Neural crest cell (in vitro differentiated cells): Measurements from ENCODE around the gene THNSL1. TPM values are rescaled to one million over a fixed set of nuclear protein-coding genes. Genes with fewer than 3 reads are reported as not detected.
A peak's percentile ranks its signal among the peaks of the same experiment; 100 is the strongest.

Experiments used
- DNase-seq: peaks from one replicate; pipeline ENCODE4 v3.0.0; 2021; ENCODE audit warnings: low read depth, mixed read lengths, low spot score
- H3K27ac Mint-ChIP-seq: one replicate; pipeline ENCODE4 v1.8.0; 2021; ENCODE audit warnings: mild to moderate bottlenecking, mixed read lengths; ENCODE audit not compliant: unreplicated experiment
- H3K27me3 Mint-ChIP-seq: 2 replicates; pipeline ENCODE4 v1.8.0; 2021; ENCODE audit warnings: low read depth, mild to moderate bottlenecking, mixed read lengths
- H3K36me3 Mint-ChIP-seq: 2 replicates; pipeline ENCODE4 v1.8.0; 2021; ENCODE audit warnings: low read depth, mild to moderate bottlenecking, mixed read lengths
- H3K4me1 Mint-ChIP-seq: 2 replicates; pipeline ENCODE4 v1.8.0; 2021; ENCODE audit warnings: mixed read lengths
- H3K4me3 Mint-ChIP-seq: one replicate; pipeline ENCODE4 v1.8.0; 2021; ENCODE audit warnings: mild to moderate bottlenecking, mixed read lengths
- H3K9me3 Mint-ChIP-seq: 2 replicates; pipeline ENCODE4 v1.8.0; 2021; ENCODE audit warnings: mixed read lengths
- total RNA-seq: library from RNA; stranded (reverse); gene quantifications from 2 replicates; pipeline ENCODE4 v1.2.1, GENCODE V29; 2021
- TF ChIP-seq, protein P1 (sequence below): fragments of 200-600 bp; sonication (generic); conservative IDR thresholded peaks from 2 replicates; pipeline ENCODE4 v1.5.0; 2021; ENCODE audit warnings: antibody characterized with exemption, mild to moderate bottlenecking

THNSL1 gene
- total RNA-seq, 1 donor from 2014 or later = 6.3 TPM

DNA sequence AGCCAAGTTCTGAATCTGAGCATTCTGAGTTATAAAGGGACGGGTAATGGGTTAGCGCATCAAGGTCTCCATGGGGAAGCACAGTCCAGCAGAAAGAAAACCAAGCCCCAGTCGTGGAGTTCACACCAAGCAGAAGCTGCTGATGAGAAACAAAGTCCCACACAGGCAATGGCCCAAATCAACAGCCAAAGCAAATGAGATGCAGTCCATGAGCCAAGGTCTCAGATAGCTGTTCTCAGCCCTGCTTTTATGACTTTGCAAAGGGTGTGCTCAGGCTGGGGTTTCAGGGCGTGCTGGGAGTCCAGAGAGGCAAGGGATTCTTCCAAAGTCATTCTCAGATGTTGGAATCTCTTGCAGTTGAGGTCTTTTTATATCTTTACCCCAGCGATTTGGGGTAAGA, 32.0 kb downstream of the THNSL1 start:
- H3K4me3 Mint-ChIP-seq = no peak overlapping the region
- H3K36me3 Mint-ChIP-seq = peaks cover 2% of the 10 kb centered on the region
- no peak for DNase-seq
- H3K27me3 Mint-ChIP-seq = no peaks in the 10 kb centered on the region
- peaks cover 2% of the 10 kb centered on the region for H3K9me3 Mint-ChIP-seq
- no peaks in the 10 kb centered on the region for H3K4me1 Mint-ChIP-seq
- H3K27ac Mint-ChIP-seq = no peak overlapping the region
- TF ChIP-seq, protein P1, sequence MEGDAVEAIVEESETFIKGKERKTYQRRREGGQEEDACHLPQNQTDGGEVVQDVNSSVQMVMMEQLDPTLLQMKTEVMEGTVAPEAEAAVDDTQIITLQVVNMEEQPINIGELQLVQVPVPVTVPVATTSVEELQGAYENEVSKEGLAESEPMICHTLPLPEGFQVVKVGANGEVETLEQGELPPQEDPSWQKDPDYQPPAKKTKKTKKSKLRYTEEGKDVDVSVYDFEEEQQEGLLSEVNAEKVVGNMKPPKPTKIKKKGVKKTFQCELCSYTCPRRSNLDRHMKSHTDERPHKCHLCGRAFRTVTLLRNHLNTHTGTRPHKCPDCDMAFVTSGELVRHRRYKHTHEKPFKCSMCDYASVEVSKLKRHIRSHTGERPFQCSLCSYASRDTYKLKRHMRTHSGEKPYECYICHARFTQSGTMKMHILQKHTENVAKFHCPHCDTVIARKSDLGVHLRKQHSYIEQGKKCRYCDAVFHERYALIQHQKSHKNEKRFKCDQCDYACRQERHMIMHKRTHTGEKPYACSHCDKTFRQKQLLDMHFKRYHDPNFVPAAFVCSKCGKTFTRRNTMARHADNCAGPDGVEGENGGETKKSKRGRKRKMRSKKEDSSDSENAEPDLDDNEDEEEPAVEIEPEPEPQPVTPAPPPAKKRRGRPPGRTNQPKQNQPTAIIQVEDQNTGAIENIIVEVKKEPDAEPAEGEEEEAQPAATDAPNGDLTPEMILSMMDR = no peak

DNA sequence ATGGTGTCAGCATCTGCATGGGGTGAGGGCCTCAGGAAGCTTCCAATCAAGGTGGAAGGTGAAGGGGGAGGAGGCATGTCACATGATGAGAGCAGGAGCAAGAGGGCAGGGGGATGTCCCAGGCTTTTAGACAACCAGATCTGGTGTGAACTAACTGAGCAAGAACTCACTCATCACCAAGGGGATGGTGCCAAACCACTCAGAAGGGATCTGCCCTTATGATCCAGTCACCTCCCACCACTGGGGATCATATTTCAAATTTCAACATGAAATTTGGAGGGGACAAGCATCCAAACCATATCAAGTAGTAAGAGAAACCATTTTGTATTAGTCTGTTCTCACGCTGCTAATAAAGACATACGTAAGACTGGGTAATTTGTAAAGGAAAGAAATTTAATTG, 33.6 kb downstream of the THNSL1 start:
- H3K4me1 Mint-ChIP-seq = no peaks in the 10 kb centered on the region
- no peak for DNase-seq
- peaks cover 2% of the 10 kb centered on the region for H3K9me3 Mint-ChIP-seq
- TF ChIP-seq, protein P1 = no peak
- no peak overlapping the region for H3K4me3 Mint-ChIP-seq
- peaks cover 2% of the 10 kb centered on the region for H3K36me3 Mint-ChIP-seq
- no peak overlapping the region for H3K27ac Mint-ChIP-seq
- H3K27me3 Mint-ChIP-seq = no peaks in the 10 kb centered on the region

DNA sequence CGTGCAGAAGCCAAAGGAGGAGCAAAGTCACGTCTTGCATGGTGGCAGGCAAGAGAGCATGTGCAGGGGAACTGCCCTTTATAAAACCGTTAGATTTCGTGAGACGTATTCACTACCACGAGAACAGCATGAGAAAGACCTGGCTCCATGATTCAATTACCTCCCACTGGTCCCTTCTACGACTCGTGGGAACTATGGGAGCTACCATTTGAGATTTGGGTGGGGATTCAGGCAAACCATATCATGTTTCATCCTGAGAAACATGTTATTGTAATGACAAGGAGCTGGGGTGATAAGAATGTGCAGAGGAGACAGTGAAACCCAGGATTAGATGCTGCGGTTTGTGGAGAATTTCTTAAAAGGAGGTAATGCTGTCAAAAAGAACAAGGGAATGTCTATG, 34.0 kb downstream of the THNSL1 start:
- Mint-ChIP-seq H3K36me3 (peaks cover 2% of the 10 kb centered on the region), H3K4me3 (no peak overlapping the region), H3K4me1 (no peaks in the 10 kb centered on the region), H3K27ac (no peak overlapping the region), H3K9me3 (peaks cover 2% of the 10 kb centered on the region), H3K27me3 (no peaks in the 10 kb centered on the region)
- DNase-seq = no peak
- TF ChIP-seq, protein P1 = no peak

- DNase-seq = no peak
- Mint-ChIP-seq H3K4me1 (no peaks in the 10 kb centered on the region), H3K27ac (no peak overlapping the region), H3K27me3 (no peaks in the 10 kb centered on the region), H3K36me3 (peaks cover 2% of the 10 kb centered on the region), H3K9me3 (peaks cover 2% of the 10 kb centered on the region), H3K4me3 (no peak overlapping the region)
- TF ChIP-seq, protein P1 = no peak
Measured at GRCh38 chr10:25052012-25052411, 35.6 kb downstream of the THNSL1 start.

DNA sequence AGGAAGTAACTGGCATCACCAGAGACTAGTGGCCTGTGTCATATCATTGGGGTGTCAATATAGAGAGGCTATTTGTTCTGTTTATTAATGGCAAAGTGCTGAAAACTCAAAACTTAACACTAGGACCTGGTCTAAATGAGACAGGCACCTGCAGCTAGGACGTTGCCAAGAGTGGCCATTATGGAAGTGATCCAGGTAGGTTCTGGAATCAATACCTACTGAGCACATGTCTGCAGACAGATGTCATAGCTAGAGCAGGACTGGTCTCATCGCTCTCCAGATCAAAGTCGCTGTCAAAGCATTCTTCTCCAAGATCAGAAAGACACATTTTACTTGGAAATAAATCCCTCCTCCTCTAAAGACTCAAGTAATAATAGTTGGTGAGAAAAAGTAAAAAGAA, 40.3 kb downstream of the THNSL1 start:
- Mint-ChIP-seq H3K4me1 (no peaks in the 10 kb centered on the region), H3K36me3 (no peaks in the 10 kb centered on the region), H3K27ac (no peak overlapping the region), H3K27me3 (no peaks in the 10 kb centered on the region), H3K9me3 (no peaks in the 10 kb centered on the region), H3K4me3 (no peak overlapping the region)
- TF ChIP-seq, protein P1 = no peak
- DNase-seq = no peak

DNA sequence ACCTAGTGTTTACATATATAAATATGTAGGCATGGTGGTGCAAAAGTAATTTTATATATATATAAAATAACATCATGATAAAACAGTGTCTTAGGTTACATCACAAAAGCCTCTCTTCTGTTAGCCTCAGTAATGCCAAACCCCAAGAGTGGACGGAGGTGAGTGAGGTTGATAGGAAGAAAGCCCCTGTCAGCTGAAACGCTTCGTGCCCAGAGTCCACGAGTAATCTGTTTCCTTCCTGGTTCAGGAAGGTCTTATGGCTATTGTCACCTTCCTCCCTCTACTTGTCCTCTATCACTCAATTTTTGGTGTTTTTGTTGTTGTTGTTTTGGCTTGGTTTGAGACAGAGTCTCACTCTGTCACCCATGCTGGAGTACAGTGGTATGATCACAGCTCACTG, 41.5 kb downstream of the THNSL1 start:
- peak overlapping the region; percentile 72 for H3K27ac Mint-ChIP-seq
- DNase-seq = no peak
- H3K27me3 Mint-ChIP-seq = no peaks in the 10 kb centered on the region
- no peaks in the 10 kb centered on the region for H3K9me3 Mint-ChIP-seq
- H3K4me1 Mint-ChIP-seq = no peaks in the 10 kb centered on the region
- H3K4me3 Mint-ChIP-seq = no peak overlapping the region
- H3K36me3 Mint-ChIP-seq = no peaks in the 10 kb centered on the region
- TF ChIP-seq, protein P1 = no peak
